Suppressor macrophage treated with lipopolysaccharide for 1 hour (primary cell): ENCODE results near the gene FASN.

Source experiments
- DNase-seq, 3 donors: peaks; one replicate each; pipeline ENCODE4 v3.0.0-alpha.2; 2020 to 2022

FASN gene

DNA sequence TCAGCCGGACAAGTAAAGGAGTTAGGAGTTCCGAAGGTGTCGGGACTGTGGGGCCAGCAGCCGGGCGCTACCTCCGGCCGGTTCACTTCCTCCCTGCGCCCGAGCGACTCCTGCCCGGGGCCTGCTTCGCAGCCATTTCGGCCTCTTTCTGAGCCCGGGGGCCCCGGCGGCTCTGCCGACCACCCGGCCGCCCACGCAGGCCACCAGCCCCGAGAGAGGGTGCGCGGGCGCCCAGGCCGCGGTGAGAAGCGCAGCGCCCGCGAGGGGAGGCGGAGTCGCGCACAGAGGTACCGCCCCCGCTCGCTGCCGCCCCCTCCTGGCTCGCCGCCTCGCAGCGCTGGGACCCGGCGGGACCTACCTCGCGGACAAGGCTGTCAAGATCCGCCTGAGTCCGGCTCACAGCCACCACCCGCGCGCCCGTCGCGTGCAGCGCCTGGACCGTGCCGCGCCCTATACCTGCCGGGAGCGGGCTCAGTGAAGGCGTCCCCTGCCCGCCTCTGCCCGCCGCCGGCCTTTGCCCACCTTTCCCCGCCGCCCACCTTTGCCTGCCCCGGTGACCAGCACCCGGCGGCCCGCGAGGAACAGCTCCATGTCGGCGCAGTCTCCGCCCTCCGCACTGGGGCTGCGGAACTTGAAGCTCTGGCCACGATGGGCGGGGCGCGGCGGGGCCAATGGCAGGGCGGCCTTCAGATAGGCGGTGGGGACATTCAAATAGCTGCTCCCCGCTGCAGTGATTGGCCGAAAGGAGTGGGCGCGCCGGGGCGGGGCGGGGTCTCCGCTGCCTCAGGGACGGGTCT, 60.7 kb downstream of the FASN start, which contains the start of gene DCXR:
Gene DCXR (minus strand): TSS at position 606 of the 797 bp plus-strand sequence. CDS start 15 bp downstream, at position 591.
- peak; percentile 96 to 99 (median 98) for DNase-seq

DNA sequence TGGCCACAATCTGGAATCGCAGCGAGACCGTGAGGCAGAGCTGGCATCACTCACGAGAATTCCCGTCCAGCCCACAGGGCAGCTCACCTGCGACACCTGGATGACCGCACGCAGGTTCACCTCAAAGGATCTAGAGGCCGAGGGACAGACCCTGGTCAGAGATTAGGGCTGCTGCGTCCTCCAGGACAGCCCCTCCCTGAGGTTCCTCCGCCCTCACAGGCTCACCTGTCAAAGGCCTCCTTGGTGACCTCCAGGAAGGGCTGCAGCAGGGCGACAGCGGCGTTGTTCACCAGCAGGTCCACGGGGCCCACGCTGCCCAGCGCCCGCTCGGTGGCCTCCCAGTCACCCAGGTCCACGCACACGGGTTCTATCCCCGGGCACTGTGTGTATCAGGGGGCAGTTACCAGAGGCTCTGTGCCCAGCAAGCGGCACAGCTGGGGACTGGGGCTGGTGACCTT, 61.4 kb downstream of the FASN start:
- DNase-seq = no peak

DNA sequence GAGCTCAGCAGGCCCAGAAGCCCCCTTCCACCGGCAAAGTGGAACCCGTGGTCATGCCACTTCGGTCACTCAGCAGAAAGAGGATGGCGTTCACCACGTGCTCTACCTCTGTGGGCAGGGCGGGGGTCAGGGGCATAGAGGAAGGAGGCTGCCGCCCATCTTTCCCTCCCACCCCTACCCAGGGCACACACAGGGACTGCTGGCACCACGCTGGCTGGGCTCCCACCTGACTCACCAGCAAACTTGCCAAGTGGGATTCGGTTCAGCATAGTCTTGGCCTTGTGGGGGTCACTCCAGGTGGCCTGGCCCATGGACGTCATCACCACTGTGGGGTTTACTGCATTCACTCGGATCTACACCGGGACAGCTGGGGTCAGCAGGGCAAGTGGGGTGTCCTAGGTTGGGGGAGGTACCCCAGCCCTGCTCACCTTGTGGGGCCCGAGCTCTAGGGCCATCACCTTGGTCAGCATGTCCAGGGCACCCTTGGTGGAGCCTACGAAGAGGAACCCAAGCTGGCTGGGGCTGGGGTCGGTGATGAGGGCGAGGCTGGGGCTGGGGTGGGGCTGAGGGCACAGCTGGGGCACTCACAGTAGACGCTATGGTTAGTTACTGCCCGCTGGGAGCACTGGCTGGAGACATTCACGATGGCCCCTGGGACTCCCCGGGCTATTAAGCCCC, 61.9 kb downstream of the FASN start:
- no peak for DNase-seq

GRCh38 chr17:82035488-82035887, 62.5 kb downstream of the FASN start:
- no peak for DNase-seq

GRCh38 chr17:82034371-82035011, 63.5 kb downstream of the FASN start:
- DNase-seq = no peak

DNA sequence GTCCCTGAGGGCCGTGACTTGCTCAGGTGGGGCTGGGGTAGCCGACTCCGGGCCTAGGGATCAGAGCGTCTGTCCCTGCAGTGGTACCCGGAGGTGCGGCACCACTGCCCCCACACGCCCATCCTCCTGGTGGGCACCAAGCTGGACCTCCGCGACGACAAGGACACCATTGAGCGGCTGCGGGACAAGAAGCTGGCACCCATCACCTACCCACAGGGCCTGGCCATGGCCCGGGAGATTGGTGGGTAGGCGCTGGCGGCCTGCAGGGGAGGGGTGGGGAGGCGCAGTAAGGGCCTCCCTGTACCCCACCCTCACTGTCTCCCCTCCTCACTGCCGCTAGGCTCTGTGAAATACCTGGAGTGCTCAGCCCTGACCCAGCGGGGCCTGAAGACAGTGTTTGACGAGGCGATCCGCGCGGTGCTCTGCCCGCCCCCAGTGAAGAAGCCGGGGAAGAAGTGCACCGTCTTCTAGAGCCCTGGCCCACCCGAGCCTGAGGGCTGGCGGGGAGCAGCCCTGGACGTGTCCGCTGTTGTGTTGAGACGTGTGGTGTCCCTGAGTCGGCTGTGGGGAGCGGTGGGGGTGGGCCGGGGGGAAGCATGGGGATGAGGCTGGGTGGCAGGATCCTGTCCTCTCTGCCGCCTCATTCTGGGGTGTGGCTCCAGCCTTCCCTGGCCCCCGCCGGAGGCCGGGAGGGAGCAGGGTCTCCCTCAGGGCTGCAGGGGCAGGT, 64.5 kb downstream of the FASN start:
- no peak for DNase-seq

DNA sequence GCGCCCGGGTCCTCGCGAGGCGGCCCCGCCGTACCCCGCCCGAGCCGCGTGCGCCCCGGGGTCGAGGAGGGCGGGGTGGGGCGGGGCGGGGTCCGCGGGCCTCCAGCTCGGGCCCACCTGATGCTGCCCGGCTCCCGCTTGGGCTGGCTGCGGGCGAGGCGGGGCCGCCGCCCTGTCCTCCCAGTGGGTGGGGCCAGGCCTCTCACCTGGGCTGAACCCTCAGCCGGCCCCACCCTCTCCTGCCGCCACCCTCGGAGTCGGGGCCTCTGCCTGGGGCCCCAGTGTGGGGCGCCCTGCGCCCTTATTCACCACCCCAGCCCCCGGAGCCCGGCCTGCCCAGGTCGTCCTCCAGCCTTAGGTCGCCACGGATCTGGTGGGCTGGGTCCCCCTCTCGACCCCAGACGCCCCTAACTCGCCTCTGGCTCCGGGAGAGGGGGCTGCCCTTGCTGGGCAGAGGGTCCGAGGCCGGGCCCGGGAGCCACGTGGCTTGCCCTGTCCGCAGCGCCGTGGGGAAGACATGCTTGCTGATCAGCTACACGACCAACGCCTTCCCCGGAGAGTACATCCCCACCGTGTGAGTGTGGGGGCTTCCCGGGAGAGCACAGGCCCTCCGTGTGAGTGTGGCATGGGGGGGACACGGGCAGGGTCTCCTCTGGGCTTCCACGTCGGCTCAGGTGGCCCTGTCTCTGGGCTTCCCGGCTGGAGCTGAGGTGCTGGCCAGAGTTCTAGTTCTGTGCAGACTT, 66.0 kb downstream of the FASN start:
- DNase-seq = no peak

GRCh38 chr17:82031303-82031884, 66.6 kb downstream of the FASN start, which contains the start of gene RAC3:
RAC3 (plus strand) TSS chr17:82031678; CDS start chr17:82031762, 84 bp downstream.
- DNase-seq = peak in 2 of 3 donors; percentile 37 to 69

GRCh38 chr17:82030470-82031302, 67.3 kb downstream of the FASN start:
- DNase-seq = peak; percentile 86 to 92 (median 88)

GRCh38 chr17:82029990-82030469, 68.0 kb downstream of the FASN start:
- DNase-seq = no peak

DNA sequence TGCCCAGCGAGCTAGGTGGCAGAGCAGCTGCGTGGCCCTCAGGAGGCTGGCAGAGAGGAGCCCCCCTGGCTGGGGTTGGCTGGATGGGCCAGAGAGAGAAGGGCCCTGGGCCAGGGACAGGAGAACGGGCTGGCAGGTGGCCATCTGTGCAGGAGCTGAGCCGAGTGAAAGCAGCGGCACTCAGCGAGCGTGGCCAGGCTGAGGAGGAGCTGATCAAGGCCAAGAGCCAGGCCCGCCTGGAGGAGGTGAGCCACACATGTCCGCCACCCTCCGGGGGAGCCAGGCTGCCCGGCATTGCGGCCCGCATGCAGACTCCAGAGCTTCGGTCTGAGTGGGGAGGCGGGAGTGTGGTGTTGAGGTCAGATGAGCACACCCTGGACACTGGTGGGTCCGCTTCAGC, 68.6 kb downstream of the FASN start:
- DNase-seq = no peak

DNA sequence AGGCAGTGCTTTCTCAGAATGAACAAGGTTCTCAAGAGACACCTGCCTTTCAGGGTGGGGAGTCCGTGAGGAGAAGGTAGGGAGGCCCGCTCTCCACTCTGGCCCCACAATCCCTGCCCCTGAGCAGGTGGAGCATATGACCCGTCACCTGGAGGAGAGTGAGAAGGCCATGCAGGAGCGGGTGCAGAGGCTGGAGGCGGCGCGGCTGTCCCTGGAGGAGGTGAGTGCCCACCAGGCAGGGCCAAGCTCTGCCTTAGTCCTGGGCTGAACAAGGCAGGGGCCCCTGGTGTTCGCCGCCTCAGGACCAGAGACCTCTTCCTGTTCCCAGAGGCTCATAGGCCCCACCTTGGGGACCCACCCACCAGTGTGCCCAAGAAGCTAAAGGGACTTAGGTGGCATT, 69.1 kb downstream of the FASN start:
- no peak for DNase-seq
